NCI-H146 treated with DMSO at 0.1 percent for 48 hours (cell line): Measurements from ENCODE around the gene AGR3.
A peak's percentile ranks its signal among the peaks of the same experiment; 100 is the strongest.

ENCODE experiments used
- DNase-seq: peaks from one replicate; lab custom pipeline; 2025; ENCODE audit not compliant: unreplicated experiment; lab: John Stamatoyannopoulos, UW

Gene AGR3

GRCh38 chr7:16881844-16882243 is at the start of gene AGR3:
TSS of gene AGR3 (minus strand) at chr7:16881983. CDS start at chr7:16878618, 3,365 bp downstream.
- peak; percentile 30 for DNase-seq

GRCh38 chr7:16930946-16931345 is 49.2 kb upstream of the AGR3 start:
- DNase-seq: no peak

- DNase-seq: no peak
These were observed 47.5 kb upstream of the AGR3 start for GRCh38 chr7:16929146-16929762.

GRCh38 chr7:16926861-16927260 is 45.1 kb upstream of the AGR3 start:
- no peak for DNase-seq

- no peak for DNase-seq
These were observed 44.5 kb upstream of the AGR3 start for GRCh38 chr7:16926283-16926682.

- DNase-seq: no peak
These were observed 43.8 kb upstream of the AGR3 start for GRCh38 chr7:16925609-16926008.

GRCh38 chr7:16923019-16923418 is 41.2 kb upstream of the AGR3 start:
- DNase-seq: no peak

- DNase-seq: no peak
These were observed 40.0 kb upstream of the AGR3 start for GRCh38 chr7:16921644-16922257.

GRCh38 chr7:16921151-16921550 is 39.4 kb upstream of the AGR3 start:
- DNase-seq: no peak

- DNase-seq: no peak
These were observed 37.7 kb upstream of the AGR3 start for GRCh38 chr7:16919440-16919839.

- DNase-seq: peak; percentile 30
These were observed 36.6 kb upstream of the AGR3 start for GRCh38 chr7:16918288-16918895.

GRCh38 chr7:16916738-16917137 is 35.0 kb upstream of the AGR3 start:
- DNase-seq: no peak

GRCh38 chr7:16916105-16916639 is 34.4 kb upstream of the AGR3 start:
- no peak for DNase-seq

GRCh38 chr7:16915405-16915804 is 33.6 kb upstream of the AGR3 start:
- no peak for DNase-seq

GRCh38 chr7:16914771-16915170 is 33.0 kb upstream of the AGR3 start:
- DNase-seq: no peak

- no peak for DNase-seq
These were observed 31.9 kb upstream of the AGR3 start for GRCh38 chr7:16913643-16914042.

- no peak for DNase-seq
These were observed 30.8 kb upstream of the AGR3 start for GRCh38 chr7:16912540-16912939.

- no peak for DNase-seq
These were observed 26.8 kb upstream of the AGR3 start for GRCh38 chr7:16908561-16908960.

GRCh38 chr7:16905300-16906044 is 23.7 kb upstream of the AGR3 start:
- peak; percentile 11 for DNase-seq

- no peak for DNase-seq
These were observed 22.3 kb upstream of the AGR3 start for GRCh38 chr7:16904076-16904475.

GRCh38 chr7:16900209-16900768 is 18.5 kb upstream of the AGR3 start:
- DNase-seq: no peak
